NOMO-1 treated with dmso at 0.1 percent for 144 hours (cell line): ENCODE results near the gene PRSS22.

ENCODE experiments used
- DNase-seq: peaks from one replicate; lab custom pipeline; 2025; ENCODE audit not compliant: unreplicated experiment; lab: John Stamatoyannopoulos, UW

Gene PRSS22

DNA sequence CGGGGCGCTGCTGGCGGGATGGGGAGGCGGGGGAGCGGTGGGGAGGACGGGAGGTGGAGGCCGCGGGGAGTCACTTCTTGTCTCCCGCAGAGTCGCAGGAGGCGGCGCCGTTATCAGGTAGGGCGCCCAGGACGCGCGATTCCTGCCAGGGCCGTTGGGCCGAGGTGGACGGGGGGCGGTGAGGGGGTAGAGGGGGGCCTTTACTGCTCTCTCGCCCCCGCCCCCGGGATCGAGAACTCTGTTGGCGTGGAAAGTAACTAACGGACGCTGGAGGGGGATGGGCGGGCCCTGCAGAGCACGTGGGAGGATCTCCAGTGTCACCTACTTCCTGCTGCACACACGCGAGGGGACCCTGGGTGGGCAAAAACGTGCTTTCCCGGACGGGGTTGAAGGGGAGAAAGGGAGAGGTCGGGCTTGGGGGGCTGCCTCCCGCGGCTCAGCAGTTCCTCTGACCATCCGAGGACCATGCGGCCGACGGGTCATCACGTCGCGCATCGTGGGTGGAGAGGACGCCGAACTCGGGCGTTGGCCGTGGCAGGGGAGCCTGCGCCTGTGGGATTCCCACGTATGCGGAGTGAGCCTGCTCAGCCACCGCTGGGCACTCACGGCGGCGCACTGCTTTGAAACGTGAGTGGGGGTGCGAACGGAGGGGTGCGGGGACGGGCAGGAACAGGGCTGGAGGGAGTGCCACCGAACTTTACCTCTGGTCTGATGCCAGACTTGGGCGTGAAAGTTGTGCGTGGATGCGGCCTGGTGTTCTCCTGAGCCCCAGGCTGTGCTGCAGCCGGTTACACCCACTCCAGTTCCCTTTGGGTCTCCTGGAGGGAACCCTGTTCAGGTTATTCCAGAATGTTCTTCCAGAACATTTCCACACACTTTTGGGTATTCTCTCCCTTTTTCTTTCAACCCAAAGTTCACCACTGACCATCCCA, 40.4 kb downstream of the PRSS22 start:
- DNase-seq = no peak

DNA sequence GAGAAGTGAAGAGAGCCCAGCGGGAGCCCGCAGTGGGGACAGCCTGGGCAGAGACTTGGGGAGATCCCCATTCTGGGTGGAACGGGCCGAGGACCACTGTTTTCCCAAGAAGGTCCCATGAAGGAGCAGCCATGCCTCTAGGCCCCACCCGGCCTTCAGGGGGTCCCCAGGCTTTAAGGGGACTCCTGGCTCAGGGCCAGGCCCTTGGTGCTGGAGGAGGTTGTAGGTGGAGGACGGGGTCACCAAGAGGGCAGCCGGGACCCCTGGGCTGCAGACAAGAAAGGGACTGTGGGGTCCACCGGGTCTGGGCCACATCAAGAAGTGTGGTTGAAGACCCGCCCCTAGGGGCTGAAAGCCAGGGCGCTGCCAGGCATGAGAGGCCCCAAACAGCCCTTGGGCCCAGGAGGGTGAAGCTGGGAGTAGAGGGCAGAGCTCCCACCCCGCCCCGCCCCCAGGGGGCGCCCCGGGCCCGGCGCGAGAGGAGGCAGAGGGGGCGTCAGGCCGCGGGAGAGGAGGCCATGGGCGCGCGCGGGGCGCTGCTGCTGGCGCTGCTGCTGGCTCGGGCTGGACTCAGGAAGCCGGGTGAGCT, 41.1 kb downstream of the PRSS22 start, which contains the start of gene PRSS21:
TSS of gene PRSS21 (plus strand) at position 487 of the 589 bp plus-strand sequence. CDS start at position 519, 32 bp downstream.
- no peak for DNase-seq

DNA sequence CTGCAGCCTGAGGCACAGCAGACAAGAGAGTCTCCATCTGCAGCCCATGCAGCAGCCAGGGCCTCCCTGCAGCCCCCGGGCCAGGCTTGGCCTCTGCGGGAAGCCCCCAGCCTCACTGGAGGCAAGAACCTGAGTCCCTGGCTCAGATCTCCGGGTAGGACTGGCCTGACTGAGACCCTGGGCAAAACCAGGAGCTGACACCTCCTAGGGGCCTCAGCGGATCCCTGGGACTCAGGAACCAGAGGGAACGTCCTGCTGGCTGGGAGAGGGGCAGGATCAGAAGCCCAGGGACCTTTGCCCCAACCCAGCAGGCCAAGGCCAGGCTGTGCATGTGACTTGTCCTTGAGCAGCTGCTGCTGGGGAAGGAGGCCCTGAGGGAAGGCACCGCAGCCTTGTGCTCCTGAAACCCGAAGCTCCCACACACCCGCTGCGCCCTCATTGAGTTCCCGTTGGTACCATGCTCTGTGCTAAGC, 42.6 kb downstream of the PRSS22 start:
- DNase-seq = no peak

DNA sequence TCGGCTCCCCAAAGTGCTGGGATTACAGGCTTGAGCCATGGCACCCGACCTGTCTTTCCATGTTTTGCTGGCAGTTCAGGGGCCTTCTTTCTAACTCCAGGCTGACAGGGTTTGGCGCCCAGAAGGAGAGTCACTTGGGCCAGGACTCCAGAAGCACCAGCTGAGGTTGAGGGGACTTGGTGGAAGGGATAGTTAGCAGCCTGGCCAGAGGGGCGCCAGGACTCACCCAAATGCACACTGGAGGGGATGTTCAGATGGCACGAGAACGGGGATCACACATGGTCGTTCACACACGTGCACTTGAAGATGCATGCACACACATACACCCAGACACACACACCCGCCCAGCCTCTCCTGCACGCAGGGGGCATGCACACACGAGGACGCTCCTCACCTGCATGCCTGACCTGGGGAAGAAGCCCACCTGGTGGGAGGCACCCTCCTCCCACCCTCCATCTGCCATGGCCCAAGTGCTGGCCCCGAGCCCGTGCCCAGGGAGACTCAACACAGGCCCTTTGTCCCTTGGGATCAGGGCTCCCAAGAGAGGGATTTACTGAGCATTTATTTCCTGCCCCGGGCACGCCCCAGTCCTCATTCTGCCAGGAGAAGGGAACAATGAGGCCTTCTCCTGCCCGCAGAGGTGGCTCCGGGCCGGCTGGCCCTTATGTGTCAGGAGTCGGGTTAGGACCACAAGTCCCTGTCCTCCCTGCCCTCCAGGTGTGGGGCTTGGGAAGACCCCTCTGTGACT, 43.2 kb downstream of the PRSS22 start:
- no peak for DNase-seq

DNA sequence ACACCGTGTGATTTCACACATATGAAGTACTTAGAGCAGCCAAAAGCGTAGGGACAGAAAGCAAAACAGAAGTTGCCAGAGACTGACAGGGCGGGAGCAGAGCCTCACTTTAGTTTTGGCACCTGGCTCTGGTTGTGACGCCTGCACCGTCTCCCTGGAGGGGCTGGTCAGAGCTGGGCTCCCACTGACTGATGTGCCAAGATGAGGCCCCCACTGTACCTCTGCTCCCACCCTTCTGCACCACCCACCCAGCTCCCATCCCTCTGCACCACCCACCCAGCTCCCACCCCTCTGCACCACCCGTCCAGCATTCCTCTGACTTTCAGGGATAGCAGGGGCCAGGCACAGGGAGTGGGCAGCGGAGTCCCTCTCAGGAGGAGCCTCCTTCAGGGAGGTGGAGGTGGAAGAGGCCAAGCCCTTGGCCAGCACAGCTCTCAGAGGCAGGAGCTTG, 44.2 kb downstream of the PRSS22 start:
- DNase-seq = no peak

DNA sequence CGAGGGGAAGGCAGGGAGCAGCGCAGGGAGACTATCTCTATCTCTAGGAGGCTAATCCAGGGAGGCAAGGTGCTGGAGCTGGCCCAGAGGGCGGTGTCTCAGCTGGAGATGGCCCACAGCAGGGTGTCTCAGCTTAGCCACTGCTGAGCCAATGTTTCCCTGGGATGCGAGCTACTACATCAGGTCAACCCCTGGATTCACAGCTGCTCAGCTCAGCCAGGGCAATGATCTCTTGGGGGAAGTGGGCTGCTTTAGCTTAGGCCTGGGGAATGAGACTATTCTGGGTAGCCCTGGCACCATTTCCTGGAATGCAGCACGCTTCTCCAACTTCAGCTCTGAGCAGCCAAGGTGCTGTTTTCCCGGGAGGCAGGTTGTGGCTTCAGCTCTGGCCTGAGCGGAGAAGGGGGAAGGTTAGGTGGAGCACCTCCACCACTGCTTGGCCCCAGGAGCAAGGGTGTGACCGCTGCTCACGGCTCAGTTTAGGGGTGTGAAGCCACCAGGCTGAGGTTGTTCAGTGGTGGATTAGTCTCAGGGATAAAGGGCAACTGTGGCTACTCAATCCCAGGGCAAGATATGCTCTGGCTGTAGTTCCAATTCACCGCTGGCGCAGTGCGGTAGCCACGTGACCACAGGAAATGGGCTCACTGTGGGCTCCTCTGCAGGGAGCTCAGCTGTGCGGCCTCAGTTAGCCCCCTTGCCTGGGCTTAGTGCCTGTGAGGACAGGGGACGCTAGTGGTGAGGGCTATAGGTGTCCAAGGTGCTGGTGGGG, 46.1 kb downstream of the PRSS22 start:
- DNase-seq = no peak

DNA sequence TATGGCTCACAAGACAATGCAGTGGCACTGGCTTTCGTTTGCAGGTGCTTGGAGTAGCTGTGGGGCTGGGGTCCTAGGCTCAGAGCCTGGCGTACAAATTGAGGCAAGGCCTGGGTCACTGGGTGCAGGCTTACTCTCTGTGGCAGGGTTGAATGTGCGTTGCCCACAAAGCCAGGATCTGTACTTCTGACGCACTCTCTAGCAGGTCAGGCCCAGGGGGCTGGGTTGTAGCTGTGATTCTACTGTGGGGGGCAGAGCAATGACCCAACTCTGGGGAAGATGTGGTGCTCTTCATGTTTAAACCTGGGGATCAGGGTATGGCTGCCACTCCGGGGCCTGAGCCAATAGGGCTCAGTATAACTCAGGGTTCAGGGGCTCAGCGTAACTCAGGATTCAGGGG, 47.3 kb downstream of the PRSS22 start:
- DNase-seq = no peak

DNA sequence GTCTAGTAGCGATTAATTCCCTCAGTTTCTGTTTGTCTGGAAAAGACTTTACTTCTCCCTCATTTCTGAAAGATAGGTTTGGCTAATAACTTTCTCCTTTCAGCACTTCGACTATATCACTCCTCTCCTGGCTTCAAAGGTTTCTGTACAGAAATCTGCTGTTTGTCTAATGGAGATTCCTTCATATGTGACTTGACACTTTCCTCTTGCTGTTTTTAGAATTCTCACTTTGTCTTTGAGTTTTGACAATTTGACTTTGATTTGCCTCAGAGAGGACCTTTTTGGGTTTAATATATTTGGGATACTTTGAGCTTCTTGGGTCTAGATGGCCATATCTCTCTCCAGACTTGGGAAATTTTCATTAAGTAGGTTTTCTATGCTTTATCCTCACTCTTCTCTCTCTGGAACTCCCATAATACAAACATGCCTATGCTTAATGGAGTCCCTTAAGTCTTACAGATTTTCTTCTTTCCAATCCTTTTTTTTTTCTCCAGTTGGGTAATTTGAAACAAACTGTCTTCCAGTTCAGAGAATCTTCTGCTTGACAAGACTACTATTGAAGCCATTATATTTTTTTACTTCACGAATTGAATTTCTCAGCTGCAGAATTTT, 48.7 kb downstream of the PRSS22 start:
- DNase-seq = no peak

DNA sequence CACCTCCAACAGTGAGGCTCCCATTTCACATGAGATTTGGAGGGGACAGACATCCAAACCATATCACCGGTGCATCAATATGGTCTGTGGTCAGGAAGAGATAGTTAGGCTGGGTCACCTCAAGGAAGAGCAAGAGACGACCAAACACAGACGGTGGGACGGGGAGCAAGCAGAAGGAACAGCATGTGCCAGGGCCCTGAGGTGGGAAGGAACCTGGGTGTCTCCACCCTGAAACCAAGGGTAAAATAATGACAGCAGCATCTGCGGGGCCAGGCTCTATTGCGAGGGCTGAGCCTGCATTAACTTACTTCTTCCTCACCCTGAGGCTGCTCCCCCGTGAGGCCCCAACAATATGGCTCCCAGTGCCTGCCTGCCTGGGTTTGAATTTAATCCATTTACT, 49.8 kb downstream of the PRSS22 start:
- DNase-seq = no peak

DNA sequence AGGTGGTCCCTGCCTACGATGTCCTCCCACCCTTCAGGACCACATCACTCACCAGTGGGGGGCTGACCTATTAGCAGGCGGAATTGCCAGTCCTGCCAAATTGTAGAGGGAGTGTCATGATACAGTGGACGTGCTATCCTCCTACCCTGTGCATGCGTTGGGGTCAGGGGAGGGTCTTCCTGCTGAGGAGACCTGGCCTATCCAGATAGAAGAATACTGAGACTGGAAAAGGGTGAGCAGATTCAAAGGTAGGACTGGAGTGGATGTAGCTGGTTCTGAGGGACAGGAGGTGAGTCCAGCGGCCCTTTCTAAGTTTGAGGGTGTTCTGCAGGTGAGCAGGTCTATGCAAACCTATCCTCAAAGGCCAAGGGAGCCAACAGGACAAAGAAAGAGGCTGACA, 51.7 kb downstream of the PRSS22 start:
- no peak for DNase-seq

DNA sequence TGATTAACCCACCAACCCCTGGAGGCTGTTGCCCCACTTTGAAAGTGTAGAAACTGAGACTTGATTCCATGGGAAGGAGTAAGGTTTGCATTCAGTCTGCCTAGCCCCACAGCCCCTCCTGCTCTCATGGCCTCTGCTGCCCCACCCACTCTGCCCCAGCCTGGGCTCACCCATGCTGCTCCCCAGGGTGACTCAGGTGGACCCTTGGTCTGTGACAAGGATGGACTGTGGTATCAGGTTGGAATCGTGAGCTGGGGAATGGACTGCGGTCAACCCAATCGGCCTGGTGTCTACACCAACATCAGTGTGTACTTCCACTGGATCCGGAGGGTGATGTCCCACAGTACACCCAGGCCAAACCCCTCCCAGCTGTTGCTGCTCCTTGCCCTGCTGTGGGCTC, 53.2 kb downstream of the PRSS22 start:
- DNase-seq = no peak

DNA sequence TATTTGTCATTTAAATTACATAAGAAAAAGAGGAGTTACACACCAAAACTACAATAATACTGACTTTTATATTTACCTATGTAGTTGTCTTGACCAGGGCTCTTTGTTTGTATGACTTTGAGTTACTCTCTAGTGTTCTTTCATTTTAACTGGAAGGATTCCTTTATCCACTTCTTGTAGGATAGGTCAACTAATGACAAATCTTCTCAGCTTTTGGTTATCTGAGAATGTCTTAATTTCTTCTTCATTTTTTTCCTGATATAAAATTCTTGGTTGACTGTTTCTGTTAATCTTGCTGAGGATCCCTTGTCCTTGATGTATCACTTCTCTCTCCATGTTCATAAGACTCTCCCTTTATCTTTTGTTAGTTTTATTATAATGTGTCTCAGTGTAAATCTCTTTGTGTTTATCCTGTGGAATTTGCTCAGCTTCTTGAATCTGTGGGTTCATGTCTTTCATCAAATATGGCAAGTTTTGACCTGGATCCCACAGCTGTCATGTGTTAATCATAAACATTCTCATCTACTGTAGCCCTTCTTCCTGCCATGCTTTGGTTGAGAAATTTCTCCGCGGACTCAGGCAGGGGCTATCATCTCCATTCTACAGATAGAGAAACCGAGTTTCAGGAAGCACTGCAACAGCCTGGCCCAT, 54.3 kb downstream of the PRSS22 start:
- no peak for DNase-seq
